Osteocyte (in vitro differentiated cells): ENCODE data around the gene ORM2. TPM values are rescaled to one million over a fixed set of nuclear protein-coding genes. Genes with fewer than 3 reads are reported as not detected.
"Not testable (repeated sequence)": the region's sequence is repeated elsewhere in the genome, so short reads cannot be mapped to it uniquely, and the experiment has no call there.

Experiments used
- DNase-seq: peaks from one replicate; pipeline ENCODE4 v3.0.0; 2021; ENCODE audit warnings: mixed read lengths; ENCODE audit not compliant: unreplicated experiment; ENCODE audit errors: extremely low spot score
- H3K27ac Mint-ChIP-seq: one replicate; pipeline ENCODE4 v1.8.0; 2021; ENCODE audit warnings: mild to moderate bottlenecking, mixed read lengths; ENCODE audit not compliant: unreplicated experiment
- H3K27me3 Mint-ChIP-seq: one replicate; pipeline ENCODE4 v1.8.0; 2021; ENCODE audit warnings: mixed read lengths; ENCODE audit not compliant: unreplicated experiment
- H3K36me3 Mint-ChIP-seq: one replicate; pipeline ENCODE4 v1.8.0; 2021; ENCODE audit warnings: mixed read lengths; ENCODE audit not compliant: unreplicated experiment
- H3K4me1 Mint-ChIP-seq: one replicate; pipeline ENCODE4 v1.8.0; 2021; ENCODE audit warnings: mixed read lengths; ENCODE audit not compliant: unreplicated experiment
- H3K4me3 Mint-ChIP-seq: one replicate; pipeline ENCODE4 v1.8.0; 2021; ENCODE audit warnings: mild to moderate bottlenecking, moderate library complexity, mixed read lengths; ENCODE audit not compliant: unreplicated experiment
- H3K9me3 Mint-ChIP-seq: one replicate; pipeline ENCODE4 v1.8.0; 2021; ENCODE audit warnings: mixed read lengths; ENCODE audit not compliant: unreplicated experiment
- long read RNA-seq: library from polyadenylated mRNA; unstranded; transcript quantifications from one replicate; pipeline ENCODE4 v2.0.0, GENCODE V29; 2021
- total RNA-seq: library from RNA; stranded (reverse); gene quantifications from 2 replicates; pipeline ENCODE4 v1.2.1, GENCODE V29; 2021
- TF ChIP-seq, protein P1 (sequence below): fragments of 200-600 bp; sonication (generic); IDR thresholded peaks from 2 replicates; pipeline ENCODE4 v1.5.0; 2021; ENCODE audit warnings: antibody characterized with exemption, mild to moderate bottlenecking, moderate library complexity

ORM2 gene
- total RNA-seq: not detected in 2 replicates
- long read RNA-seq: 0 reads

DNA sequence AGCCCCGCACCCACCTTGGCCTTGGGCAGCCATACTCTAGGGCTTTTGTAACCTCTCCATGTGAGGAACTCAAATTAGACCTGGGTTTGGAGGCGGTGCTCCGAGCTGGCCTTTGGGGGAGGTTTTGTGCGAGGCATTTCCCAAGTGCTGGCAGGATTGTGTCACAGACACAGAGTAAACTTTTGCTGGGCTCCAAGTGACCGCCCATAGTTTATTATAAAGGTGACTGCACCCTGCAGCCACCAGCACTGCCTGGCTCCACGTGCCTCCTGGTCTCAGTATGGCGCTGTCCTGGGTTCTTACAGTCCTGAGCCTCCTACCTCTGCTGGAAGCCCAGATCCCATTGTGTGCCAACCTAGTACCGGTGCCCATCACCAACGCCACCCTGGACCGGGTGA lies at the start of gene ORM2:
ORM2 (plus strand) TSS at position 245 of the 398 bp plus-strand sequence; CDS start at position 281, 36 bp downstream.
- not testable (repeated sequence) for DNase-seq, H3K27me3 Mint-ChIP-seq, H3K9me3 Mint-ChIP-seq, H3K27ac Mint-ChIP-seq, H3K36me3 Mint-ChIP-seq, H3K4me1 Mint-ChIP-seq, H3K4me3 Mint-ChIP-seq

DNA sequence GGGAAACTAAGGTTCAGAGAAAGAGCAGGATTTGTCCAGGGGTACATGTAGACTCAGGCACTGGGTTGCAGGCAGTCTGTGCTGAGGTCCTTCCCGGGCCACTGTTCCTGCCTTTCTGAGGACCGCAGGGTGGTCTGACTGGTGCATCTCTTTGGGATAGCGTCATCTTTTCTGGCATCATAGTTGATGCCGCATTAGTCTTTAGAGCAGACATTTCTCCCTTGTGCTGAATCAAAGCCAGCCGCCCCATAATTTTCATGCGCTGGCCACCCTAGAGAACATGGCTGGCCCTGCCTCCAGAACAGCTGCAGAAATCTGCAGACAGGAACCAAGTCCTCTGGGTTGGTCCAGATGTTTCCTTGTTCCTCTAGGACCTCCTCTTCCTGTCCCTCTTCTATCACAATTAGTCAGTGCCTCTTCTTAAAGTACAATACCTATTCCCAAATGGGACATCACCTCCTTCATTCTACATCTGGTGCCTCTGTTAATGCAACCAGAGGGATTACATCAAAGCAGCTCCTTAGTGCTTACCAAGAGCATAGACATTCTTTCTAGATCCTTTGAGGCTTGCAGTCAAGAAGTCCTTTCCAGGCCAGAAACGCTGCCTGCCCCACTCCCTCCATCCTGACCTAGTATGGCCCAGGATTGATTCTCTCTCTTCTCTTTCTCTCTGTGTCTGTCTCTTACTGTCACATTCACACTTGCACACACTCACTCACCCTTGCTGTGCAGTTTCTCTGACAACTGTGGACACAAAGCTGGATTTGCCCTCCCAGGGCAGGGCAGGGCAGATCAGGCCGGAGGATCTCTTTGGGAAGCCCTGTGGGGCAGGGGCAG lies 48.8 kb upstream of the ORM2 start:
- DNase-seq: no peak
- no peak overlapping the region for H3K4me3 Mint-ChIP-seq

DNA sequence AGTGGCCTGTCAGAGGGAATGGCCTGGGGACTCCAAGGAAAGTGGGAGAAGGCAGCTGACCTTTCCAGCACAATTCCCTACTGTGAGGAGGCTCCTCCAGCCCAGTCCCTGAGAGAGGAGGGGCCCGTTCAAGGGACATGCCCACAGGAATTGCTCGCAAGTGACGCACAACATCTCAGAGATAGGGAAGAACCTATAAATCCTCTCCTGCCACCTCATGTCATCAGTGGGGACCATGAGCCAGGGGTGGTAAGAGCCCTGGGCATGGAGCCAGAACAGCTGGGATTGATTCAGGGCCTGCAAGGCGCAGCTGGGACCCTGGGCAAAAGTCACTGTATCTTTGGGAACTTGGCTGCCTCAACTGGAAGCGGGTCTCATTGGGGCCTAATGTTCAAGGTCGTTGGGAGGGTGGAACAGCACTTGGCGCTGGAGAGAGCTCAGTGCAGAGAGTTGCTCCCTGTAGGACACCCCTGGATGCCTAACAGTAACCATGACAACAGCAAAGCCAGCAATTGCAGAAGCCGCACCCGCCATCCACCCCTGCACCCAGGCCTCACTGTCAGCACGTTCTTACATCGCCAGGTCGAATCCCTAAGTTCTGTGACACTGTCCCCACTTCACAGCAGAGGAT lies 48.1 kb upstream of the ORM2 start:
- TF ChIP-seq, protein P1, sequence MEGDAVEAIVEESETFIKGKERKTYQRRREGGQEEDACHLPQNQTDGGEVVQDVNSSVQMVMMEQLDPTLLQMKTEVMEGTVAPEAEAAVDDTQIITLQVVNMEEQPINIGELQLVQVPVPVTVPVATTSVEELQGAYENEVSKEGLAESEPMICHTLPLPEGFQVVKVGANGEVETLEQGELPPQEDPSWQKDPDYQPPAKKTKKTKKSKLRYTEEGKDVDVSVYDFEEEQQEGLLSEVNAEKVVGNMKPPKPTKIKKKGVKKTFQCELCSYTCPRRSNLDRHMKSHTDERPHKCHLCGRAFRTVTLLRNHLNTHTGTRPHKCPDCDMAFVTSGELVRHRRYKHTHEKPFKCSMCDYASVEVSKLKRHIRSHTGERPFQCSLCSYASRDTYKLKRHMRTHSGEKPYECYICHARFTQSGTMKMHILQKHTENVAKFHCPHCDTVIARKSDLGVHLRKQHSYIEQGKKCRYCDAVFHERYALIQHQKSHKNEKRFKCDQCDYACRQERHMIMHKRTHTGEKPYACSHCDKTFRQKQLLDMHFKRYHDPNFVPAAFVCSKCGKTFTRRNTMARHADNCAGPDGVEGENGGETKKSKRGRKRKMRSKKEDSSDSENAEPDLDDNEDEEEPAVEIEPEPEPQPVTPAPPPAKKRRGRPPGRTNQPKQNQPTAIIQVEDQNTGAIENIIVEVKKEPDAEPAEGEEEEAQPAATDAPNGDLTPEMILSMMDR: no peak
- H3K4me1 Mint-ChIP-seq: peaks cover 62% of the 10 kb centered on the region
- no peak for DNase-seq
- H3K9me3 Mint-ChIP-seq: no peaks in the 10 kb centered on the region
- H3K4me3 Mint-ChIP-seq: no peak overlapping the region
- H3K27me3 Mint-ChIP-seq: no peaks in the 10 kb centered on the region
- H3K36me3 Mint-ChIP-seq: peaks cover 12% of the 10 kb centered on the region
- no peak overlapping the region for H3K27ac Mint-ChIP-seq

More for the DNA sequence above, 48.8 kb upstream of the ORM2 start:
- TF ChIP-seq, protein P1: no peak
- peaks cover 58% of the 10 kb centered on the region for H3K4me1 Mint-ChIP-seq
- H3K27me3 Mint-ChIP-seq: no peaks in the 10 kb centered on the region
- H3K27ac Mint-ChIP-seq: no peak overlapping the region
- H3K36me3 Mint-ChIP-seq: peaks cover 14% of the 10 kb centered on the region
- H3K9me3 Mint-ChIP-seq: no peaks in the 10 kb centered on the region

DNA sequence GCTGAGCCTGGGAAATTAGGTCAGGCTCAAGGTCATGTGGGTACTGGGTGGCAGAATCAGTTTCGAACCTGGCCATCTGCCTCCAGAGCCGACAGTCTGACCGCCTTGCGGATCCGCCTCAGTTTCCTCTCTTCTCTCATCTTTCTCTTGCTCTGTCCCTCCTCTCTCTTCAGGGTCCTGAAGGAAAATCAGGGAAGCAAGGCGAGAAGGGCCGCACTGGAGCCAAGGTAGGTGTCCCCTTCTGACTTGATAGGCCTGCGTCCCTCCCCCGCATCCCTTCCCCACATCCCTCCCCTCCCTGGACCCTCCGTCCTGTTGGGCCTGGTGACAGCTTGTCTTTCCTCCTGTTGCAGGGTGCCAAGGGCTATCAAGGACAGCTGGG lies 47.6 kb upstream of the ORM2 start:
- no peak for DNase-seq
- Mint-ChIP-seq H3K4me1 (peaks cover 64% of the 10 kb centered on the region), H3K27ac (no peak overlapping the region), H3K4me3 (no peak overlapping the region), H3K9me3 (no peaks in the 10 kb centered on the region), H3K36me3 (peaks cover 12% of the 10 kb centered on the region), H3K27me3 (no peaks in the 10 kb centered on the region)
- TF ChIP-seq, protein P1: no peak

DNA sequence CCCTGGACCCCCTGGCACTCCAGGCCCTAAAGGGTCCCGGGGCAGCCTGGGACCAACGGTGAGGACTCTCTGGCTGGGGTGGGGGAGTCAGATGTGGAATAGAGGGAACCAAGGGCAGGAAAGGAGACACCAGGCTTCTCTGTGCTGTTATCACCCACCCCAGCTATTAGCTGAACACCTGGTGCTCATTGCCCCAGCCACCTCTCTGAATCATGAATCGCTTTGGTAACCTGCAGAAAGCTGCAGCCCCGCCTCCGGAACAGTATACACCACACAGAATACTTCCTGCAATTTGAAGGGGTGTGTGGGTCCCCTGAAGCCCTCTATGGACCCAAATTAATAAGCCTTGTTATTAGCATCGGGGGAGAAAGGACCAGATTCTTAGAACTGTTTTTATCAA lies 47.2 kb upstream of the ORM2 start:
- TF ChIP-seq, protein P1: no peak
- peaks cover 12% of the 10 kb centered on the region for H3K36me3 Mint-ChIP-seq
- H3K4me1 Mint-ChIP-seq: peaks cover 64% of the 10 kb centered on the region
- no peak overlapping the region for H3K4me3 Mint-ChIP-seq
- no peaks in the 10 kb centered on the region for H3K9me3 Mint-ChIP-seq
- H3K27me3 Mint-ChIP-seq: no peaks in the 10 kb centered on the region
- no peak for DNase-seq
- peak overlapping the region; percentile 57 for H3K27ac Mint-ChIP-seq
